ENCODE measurements around the gene LRRC49.

GRCh38 chr15:70947351-70948335, 55.0 kb downstream of the LRRC49 start:
- TF ChIP-seq, protein P1, sequence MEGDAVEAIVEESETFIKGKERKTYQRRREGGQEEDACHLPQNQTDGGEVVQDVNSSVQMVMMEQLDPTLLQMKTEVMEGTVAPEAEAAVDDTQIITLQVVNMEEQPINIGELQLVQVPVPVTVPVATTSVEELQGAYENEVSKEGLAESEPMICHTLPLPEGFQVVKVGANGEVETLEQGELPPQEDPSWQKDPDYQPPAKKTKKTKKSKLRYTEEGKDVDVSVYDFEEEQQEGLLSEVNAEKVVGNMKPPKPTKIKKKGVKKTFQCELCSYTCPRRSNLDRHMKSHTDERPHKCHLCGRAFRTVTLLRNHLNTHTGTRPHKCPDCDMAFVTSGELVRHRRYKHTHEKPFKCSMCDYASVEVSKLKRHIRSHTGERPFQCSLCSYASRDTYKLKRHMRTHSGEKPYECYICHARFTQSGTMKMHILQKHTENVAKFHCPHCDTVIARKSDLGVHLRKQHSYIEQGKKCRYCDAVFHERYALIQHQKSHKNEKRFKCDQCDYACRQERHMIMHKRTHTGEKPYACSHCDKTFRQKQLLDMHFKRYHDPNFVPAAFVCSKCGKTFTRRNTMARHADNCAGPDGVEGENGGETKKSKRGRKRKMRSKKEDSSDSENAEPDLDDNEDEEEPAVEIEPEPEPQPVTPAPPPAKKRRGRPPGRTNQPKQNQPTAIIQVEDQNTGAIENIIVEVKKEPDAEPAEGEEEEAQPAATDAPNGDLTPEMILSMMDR (IDR thresholded peaks at IDR 0.05; ENCODE audit: low read depth, low read length): no peak
- TF ChIP-seq EZH2phosphoT487 (IDR thresholded peaks at IDR 0.05; ENCODE audit: low read depth): no peak
